HUDEP-2 (cell line): ENCODE measurements around the gene MMRN2.

Experiments used
- DNase-seq, 76 experiments: peaks; one replicate each; lab custom pipeline; 2025; ENCODE audit not compliant: unreplicated experiment in 76 of 76; lab: John Stamatoyannopoulos, UW

Gene MMRN2

GRCh38 chr10:86899670-86900276, 57.6 kb downstream of the MMRN2 start:
- peak in 58 of 76 experiments; percentile 3 to 69 (median 30) for DNase-seq

GRCh38 chr10:86899132-86899531, 58.3 kb downstream of the MMRN2 start:
- no peak for DNase-seq

GRCh38 chr10:86898511-86898910, 58.9 kb downstream of the MMRN2 start:
- DNase-seq, result no peak

- no peak for DNase-seq
Measured at GRCh38 chr10:86889997-86890396, 67.4 kb downstream of the MMRN2 start.

- no peak for DNase-seq
Measured at GRCh38 chr10:86888585-86889381, 68.6 kb downstream of the MMRN2 start.
